ENCODE measurements around the gene DPP7. TPM values are rescaled to one million over a fixed set of nuclear protein-coding genes. Genes with fewer than 3 reads are reported as not detected.

The DPP7 gene
- total RNA-seq, 1 donor from 2014 or later, result 125 TPM

DNA sequence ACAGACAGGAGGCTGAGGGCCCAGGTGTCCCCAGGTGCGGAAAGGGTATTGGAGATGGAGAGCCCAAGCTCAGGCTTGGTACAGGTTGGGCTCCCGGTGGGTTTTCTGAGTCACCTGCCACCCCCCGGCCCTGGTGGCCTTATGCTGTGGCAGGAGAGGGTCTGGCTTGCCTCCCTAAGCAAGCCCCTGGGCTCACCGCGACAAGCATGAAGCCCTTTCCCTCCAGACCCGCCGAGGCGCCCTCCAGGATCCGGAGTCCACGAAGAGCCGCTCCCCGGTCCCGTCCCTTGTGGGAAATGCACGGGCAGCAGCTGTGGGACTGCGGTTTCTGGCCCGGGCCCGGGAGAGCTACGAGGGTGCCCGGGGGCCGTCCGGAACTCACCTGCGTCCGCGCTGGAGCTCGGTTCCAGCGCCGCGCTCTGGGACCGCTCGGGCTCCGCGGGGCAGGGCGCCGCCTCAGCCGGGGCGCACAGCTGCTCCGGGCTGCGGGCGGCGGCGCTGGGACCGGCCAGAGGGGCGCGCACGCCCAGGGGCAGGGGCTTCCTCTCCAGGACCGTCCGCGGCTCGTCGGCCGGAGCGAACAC lies 44.9 kb downstream of the DPP7 start:
- H3K4me3 ChIP-seq (ENCODE audit: low read depth, low read length), result peak overlapping the region; percentile 55
- no peak for DNase-seq (ENCODE audit: low read depth)
- TF ChIP-seq, protein P1, sequence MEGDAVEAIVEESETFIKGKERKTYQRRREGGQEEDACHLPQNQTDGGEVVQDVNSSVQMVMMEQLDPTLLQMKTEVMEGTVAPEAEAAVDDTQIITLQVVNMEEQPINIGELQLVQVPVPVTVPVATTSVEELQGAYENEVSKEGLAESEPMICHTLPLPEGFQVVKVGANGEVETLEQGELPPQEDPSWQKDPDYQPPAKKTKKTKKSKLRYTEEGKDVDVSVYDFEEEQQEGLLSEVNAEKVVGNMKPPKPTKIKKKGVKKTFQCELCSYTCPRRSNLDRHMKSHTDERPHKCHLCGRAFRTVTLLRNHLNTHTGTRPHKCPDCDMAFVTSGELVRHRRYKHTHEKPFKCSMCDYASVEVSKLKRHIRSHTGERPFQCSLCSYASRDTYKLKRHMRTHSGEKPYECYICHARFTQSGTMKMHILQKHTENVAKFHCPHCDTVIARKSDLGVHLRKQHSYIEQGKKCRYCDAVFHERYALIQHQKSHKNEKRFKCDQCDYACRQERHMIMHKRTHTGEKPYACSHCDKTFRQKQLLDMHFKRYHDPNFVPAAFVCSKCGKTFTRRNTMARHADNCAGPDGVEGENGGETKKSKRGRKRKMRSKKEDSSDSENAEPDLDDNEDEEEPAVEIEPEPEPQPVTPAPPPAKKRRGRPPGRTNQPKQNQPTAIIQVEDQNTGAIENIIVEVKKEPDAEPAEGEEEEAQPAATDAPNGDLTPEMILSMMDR (conservative IDR thresholded peaks at IDR 0.05; ENCODE audit: low read depth, low read length), result no peak

DNA sequence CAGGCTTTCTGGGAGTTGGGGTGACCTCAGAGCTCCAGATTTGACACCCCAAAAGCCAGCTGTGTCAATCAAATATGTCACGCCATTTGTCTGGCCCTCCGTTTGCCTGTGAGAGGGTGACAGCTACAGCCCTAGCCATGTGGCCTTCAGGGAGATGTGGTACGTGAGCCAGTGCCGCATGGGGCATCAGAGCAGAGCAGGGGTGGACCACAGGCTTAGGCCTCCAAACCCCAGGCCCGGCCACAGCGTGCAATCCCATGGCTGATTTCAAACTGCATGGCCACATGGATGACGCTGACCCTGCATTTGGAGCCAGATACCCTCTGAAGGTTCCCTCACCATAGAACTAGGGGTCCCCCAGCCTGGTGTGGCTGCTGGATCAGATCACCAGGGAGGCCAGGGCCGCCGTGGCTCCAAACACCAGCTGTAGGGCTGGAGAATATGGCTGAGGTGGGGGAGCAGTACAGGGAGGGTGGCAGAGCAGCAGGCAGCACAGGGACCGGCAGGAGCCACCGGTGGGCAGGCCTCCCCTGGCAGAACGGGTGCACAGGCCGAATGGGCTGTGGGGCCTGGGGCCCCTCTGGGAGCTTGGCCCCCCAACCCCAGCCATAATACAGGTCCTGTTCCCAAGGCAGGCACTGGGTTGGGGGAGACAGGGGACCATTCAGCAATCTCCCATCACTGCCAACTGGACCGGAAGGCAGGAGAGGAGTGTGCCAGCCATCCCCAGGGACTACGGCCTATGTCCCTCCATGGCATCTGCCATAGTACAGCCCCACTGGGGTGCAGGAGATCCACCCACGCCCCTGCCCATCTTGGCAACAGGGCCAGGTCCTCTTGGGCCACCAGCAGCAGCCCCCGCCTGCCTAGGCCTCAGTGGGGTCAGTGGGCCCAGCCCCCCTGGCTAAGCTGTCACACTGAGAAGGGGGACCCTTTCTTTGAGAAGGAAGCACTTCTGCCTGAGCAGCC lies 45.7 kb downstream of the DPP7 start:
- H3K4me3 ChIP-seq (ENCODE audit: low read depth, low read length), result peak overlapping the region; percentile 44
- no peak for DNase-seq (ENCODE audit: low read depth)
- TF ChIP-seq, protein P1 (conservative IDR thresholded peaks at IDR 0.05; ENCODE audit: low read depth, low read length), result no peak

DNA sequence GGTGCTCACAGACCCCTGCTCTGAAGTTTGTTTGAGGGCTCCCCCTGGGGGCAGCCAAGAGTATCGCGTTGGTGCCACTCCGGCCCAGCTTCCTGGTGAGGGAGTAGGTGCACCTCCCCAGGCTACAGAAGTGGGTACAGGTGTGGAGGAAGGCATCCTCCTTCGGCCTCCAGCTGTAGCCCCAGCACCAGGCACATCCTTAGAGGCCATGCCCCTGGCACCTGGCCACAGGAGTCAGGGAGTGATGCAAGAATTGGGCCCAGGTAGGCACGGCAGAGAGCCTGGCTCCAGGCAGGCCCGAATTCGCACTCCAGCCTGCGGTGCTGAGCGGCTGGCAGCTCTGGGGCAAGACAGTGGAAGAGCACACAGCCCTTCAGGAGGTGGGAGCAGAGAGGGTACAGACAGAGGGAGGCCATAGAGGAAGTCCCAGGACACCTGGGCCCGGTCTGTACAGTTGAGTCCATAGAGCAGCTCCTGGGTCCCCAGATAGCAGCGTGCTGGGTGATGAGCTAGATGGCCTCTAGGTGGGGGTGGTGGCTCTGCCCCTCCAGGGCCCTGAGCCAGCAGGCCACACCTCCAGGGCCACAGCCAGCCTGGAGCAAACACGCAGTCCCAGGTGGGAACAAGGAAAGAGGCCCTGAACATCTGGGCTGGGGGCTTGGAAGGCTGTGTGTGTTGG lies 46.5 kb downstream of the DPP7 start:
- no peak for DNase-seq (ENCODE audit: low read depth)
- TF ChIP-seq, protein P1 (conservative IDR thresholded peaks at IDR 0.05; ENCODE audit: low read depth, low read length), result peak; percentile 79
- no peak overlapping the region for H3K4me3 ChIP-seq (ENCODE audit: low read depth, low read length)

DNA sequence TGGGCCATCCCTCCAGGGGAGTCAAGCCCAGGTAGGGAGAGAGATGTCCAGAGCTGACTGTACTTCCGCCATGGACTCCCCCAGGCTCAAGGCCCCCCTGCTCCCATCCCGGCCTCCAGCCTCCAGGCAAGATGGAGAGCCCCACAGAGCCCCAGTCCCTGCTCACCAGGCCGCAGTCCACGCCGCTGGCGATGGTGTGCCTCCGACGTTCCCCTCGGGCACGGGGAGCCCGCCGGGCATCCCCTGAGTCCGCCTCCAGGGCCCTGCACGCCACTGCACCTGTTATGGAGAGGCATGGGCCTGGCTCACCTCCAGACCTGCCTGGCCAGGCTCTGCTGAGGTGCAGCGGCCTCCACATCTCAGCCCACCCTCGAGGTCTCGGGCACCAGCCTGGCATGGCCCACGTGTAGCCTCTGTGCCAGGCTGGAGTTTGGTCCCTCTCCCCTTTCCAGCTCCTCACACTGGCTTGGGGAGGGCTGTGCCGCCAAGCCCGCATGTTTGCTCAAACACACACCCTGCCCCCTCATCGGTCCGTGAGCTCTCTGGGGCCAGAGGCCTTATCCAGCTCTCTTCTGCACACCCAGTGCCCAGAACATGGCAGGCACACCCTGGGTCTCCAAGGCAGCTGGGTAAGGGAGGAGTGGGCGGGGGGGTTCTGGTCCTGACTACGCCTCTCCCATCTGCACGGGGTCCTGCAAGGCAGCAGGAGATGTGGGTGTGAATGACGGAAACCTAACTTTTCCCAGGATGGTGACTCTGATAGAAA lies 48.3 kb downstream of the DPP7 start:
- TF ChIP-seq, protein P1 (conservative IDR thresholded peaks at IDR 0.05; ENCODE audit: low read depth, low read length), result no peak
- H3K4me3 ChIP-seq (ENCODE audit: low read depth, low read length), result no peak overlapping the region
- no peak for DNase-seq (ENCODE audit: low read depth)

DNA sequence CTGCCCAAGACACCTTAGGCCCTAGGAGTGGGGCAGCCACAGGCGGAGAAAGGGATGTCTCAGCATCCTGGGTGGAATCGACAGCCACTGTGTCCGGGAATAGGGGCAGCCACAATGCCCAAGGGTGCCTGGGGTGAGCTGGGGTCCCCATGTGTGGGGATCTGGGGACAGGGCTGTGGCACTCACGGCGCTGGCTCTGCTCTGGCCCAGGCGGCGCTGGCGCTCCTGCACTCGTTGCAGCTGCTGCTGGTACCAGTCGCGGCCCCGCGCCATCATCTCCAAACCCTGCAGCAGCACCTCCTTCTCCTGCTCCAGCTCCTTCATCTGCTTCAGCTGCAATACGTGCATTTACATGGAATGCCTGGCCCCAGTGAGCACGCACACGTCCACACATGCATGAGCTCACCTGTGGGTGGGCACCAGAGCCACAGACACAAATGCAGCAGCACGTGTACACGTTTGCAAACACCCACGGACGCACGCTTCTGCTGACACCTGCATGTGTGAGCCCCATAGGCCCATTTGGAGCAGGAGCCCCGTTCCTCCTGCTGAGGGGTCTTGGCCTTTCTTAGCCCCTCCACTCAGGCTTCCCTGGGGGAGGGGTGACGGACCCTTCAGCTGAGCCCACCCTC lies 49.1 kb downstream of the DPP7 start:
- TF ChIP-seq, protein P1 (conservative IDR thresholded peaks at IDR 0.05; ENCODE audit: low read depth, low read length), result no peak
- no peak for DNase-seq (ENCODE audit: low read depth)
- H3K4me3 ChIP-seq (ENCODE audit: low read depth, low read length), result no peak overlapping the region

DNA sequence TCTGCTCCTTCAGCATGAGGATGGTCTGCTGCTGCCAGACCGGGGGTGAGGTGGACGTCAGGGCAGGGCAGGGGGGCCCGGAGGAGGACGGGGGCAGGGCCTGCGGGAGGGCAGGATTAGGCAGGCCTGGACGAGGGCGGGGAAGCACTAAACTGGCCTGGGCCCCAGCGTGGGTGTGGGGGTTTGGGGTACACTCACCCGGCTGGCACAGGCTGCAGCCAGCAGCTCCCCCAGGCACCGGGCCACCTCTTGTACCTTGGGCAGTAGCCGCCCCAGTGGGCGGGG lies 49.7 kb downstream of the DPP7 start:
- H3K4me3 ChIP-seq (ENCODE audit: low read depth, low read length), result no peak overlapping the region
- no peak for DNase-seq (ENCODE audit: low read depth)
- TF ChIP-seq, protein P1 (conservative IDR thresholded peaks at IDR 0.05; ENCODE audit: low read depth, low read length), result no peak
